Measurements from ENCODE around the gene CIRBP.

The CIRBP gene

GRCh38 chr19:1257475-1258162, 11.5 kb upstream of the CIRBP start:
- peak in 1 of 2 donors; percentile 19 for DNase-seq

- DNase-seq: no peak
These were observed 11.0 kb upstream of the CIRBP start for GRCh38 chr19:1258163-1258492.

- no peak for DNase-seq
These were observed 10.4 kb upstream of the CIRBP start for GRCh38 chr19:1258707-1259205.

GRCh38 chr19:1259206-1259875, 9.8 kb upstream of the CIRBP start:
- peak; percentile 82 to 84 for DNase-seq

- DNase-seq: peak; percentile 76
These were observed 9.0 kb upstream of the CIRBP start for GRCh38 chr19:1259876-1260748.

DNA sequence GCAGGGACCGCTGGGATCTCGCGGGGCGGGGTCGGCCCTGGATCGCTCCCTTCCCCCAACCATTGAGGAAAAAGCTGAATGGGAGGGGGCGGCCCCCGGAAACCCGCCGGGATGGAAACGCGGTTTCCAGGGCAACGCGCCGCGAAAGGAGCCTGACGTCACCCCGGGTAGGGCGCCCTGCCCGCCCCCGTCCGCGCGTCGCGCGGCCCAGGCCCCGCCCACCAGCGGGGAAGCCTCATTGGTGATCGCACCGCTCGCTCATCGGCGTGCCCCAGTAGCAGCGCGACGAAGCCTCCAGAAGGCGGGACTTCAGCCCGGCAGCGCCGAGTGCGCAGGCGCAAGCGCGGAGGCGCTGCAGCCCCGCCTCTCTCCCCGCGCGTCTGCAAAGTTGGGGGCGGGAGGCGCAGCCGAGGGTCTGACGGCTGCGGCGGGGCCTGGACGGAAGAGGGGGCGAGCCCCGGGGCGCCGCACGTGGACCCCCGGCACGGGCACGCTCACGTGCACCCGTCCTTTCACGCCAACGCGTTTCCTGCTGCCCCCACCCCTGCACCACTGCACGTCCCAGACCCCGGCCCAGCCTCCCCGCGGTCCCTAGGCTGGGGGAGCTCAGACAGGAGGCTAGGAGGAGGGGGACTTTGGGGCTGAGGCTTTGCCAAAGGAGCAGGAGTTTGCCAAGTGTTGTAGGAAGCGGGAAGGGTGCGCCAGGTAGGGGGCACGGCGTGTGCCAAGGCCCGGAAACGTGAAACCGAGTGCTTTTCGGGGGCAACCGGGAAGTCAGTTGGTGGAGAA, 8.2 kb upstream of the CIRBP start:
- DNase-seq: peak; percentile 98

DNA sequence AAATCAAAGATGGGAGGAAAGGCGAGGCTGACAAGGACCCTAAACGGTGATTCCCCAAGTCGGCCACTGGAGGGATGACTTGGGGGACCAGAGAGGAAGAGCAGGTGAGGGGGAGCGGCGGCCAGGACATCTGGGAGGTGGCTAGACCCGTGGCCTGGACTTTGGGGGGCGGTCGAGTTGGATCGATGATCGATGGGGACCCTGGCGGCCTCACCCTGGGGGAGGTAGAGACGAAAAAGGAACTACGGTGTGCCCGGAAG, 7.7 kb upstream of the CIRBP start:
- peak; percentile 57 to 67 for DNase-seq

- peak in 1 of 2 donors; percentile 63 for DNase-seq
These were observed 7.1 kb upstream of the CIRBP start for GRCh38 chr19:1261798-1262622.

- no peak for DNase-seq
These were observed 6.5 kb upstream of the CIRBP start for GRCh38 chr19:1262623-1263123.

- DNase-seq: no peak
These were observed 5.9 kb upstream of the CIRBP start for GRCh38 chr19:1263188-1263587.

DNA sequence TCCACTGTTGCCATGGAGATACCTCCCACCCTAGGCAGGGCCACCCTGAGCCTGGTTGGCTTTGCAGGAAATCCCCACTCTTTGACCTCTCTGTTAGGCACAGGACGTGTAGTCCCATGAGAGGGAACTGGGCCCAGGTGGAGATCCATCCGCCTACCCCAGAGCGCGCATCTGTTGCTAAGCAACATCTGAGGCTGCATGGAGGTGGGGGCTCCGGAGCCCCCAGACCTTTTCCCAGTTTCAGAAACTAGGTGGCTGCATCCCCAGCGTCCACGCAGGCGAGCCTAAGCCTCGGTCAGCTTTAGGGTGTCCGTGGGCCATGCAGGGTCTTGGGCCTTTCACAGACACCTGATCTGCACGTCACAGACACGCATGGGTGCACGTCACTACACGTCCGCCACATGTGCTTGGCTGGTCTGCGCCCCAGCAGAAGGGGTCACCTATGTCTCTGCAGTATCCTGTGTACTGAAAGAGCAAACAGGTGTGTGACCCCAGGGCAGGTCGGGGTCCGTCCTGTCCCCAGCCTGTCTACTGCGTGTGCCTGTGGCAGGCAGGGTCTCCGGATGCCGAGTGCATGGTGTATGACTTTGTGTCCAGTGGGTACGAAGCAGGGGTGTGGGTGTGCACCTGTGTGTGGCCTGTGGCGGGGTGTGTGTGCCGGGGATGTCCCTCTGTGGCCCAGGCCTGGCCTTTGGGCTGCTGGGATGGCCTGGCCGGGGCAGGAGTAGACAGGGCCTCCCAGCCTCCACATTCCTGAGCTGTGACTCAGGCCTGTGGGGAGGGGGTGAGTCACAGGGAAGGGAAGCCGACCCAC, 4.1 kb upstream of the CIRBP start:
- peak in 1 of 2 donors; percentile 58 for DNase-seq

- DNase-seq: peak; percentile 40 to 54
These were observed 3.5 kb upstream of the CIRBP start for GRCh38 chr19:1265615-1266128.

- DNase-seq: peak; percentile 88 to 93
These were observed 2.8 kb upstream of the CIRBP start for GRCh38 chr19:1266129-1266915.

DNA sequence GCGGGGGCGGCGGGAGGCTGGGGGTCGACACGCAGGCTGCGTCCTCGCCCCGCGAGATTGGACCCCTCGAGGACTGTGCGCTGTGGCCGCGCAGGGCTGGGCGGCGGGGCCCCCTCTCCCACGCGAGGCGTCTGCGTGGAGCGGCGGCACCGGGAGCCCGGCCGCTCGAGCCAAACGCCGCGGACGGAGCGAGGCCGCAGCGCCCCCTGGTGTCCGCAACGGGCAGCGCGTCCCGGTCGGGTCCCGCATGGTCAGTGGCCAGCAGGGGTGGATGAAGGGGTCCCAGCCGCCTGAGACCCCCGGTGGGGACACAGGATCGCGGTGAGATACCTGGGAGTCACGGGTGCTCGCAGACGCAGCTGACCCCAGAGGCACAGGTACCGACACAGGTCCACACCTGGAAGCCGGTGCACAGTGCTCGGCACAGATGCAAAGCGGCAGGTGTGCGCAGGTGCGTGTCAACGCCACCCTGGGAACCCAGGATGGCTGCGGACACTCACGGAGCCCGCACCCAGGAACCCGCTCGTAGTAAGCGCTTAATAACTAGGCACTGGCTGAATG, 2.1 kb upstream of the CIRBP start:
- DNase-seq: peak; percentile 66 to 71

GRCh38 chr19:1267477-1268225, 1.5 kb upstream of the CIRBP start:
- DNase-seq: no peak

- DNase-seq: no peak
These were observed 687 bp upstream of the CIRBP start for GRCh38 chr19:1268226-1269064.

GRCh38 chr19:1269478-1270212, 513 bp downstream of the CIRBP start:
- peak; percentile 86 to 87 for DNase-seq

Measured in CD4-positive, alpha-beta T cell treated with Interleukin-4 for 1 hour (primary cell).